Embryonic facial prominence (tissue), 1 donor: Measurements from ENCODE around the gene SPANXN4.

Experiments
- DNase-seq: peaks from one replicate; pipeline ENCODE4 v3.0.0-alpha.2; 2016; ENCODE audit errors: extremely low spot score

SPANXN4 gene

GRCh38 chrX:143025628-143026027 is at the start of gene SPANXN4:
Gene SPANXN4 (plus strand): TSS chrX:143025928. CDS start chrX:143026015, 87 bp downstream.
- no peak for DNase-seq

GRCh38 chrX:142977128-142977914 is 48.4 kb upstream of the SPANXN4 start:
- no peak for DNase-seq

GRCh38 chrX:142978130-142978684 is 47.5 kb upstream of the SPANXN4 start:
- no peak for DNase-seq

GRCh38 chrX:142982679-142983078 is 43.0 kb upstream of the SPANXN4 start:
- no peak for DNase-seq

DNA sequence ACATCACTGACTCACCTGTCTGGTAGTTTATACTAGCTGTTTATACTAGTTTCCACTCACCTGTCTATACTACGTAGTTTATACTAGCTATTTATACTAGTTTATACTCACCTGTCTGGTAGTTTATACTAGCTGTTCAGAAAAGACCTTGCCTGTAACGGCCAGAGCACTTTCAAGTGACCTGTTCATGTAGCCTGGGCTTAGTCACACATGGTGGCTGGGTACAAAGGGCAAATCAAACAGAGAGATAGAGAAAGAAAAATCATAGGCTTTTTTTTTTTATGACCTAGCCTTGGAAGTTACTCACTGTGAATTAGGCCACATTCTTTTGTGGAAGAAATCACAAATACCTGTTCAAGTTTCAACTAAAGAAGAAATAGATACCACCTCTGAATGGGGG is 30.7 kb upstream of the SPANXN4 start:
- no peak for DNase-seq

- DNase-seq = no peak
Measured at GRCh38 chrX:142998447-142999198, 27.1 kb upstream of the SPANXN4 start.

GRCh38 chrX:142999199-142999701 is 26.5 kb upstream of the SPANXN4 start:
- DNase-seq = no peak

DNA sequence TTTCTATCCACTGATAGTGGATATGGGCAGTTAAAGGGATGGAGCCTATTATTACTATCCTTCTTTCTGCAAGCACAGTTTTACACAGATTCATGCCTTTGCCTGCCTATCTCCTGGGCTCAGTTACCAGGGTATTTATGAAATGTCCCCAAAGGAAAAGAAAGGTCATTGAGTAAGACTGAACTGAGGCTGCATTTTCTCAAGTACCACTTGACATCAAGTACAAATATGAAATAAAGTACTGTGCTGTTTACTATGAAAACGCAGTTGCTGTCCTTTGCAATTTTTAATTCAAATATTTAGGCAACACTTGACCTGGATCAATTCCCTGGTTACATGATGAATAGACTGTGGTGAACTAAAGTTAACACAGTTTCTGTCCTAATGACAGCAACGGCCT is 23.5 kb upstream of the SPANXN4 start:
- DNase-seq = no peak

- DNase-seq = no peak
Measured at GRCh38 chrX:143017272-143017671, 8.5 kb upstream of the SPANXN4 start.

GRCh38 chrX:143027275-143027674 is 1.5 kb downstream of the SPANXN4 start:
- DNase-seq = no peak

DNA sequence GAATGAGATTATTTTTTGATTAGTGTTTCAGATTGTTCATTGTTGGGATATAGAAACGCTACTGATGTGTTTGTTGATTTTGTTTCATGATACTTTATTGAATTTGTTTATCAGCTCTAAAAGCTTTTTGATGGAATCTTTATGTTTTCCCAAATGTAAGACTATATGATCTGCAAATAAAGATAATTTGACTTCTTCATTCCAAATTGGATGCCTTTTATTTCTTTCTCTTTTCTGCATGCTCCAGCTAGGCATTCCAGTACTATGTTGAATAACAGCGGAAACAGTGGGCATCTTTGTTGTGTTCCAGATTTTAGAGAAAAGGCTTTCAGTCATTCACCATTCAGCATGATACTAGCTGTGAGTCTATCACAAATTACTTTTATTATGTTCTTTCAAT is 21.8 kb downstream of the SPANXN4 start:
- DNase-seq = no peak

DNA sequence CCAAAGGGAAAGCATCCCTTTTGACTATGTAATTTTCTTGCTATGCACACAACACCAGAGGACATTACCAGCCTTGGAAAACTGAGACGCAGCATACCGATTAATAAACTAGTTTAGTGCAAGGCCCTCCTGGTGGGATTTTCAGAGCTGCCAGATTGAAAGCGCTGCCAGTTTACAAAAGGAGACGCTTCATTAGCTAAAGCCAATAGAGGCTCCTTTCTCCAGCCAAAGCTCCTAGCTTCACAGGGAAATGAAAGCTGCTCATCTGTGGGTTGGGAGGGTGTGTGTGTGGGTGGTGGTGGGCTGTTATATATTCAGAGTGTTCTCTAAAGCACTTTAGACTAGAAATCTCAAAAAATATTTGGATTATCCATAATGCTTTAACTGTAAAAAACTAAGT is 32.4 kb downstream of the SPANXN4 start:
- DNase-seq = no peak

GRCh38 chrX:143081231-143081630 is 55.5 kb downstream of the SPANXN4 start:
- DNase-seq = no peak

DNA sequence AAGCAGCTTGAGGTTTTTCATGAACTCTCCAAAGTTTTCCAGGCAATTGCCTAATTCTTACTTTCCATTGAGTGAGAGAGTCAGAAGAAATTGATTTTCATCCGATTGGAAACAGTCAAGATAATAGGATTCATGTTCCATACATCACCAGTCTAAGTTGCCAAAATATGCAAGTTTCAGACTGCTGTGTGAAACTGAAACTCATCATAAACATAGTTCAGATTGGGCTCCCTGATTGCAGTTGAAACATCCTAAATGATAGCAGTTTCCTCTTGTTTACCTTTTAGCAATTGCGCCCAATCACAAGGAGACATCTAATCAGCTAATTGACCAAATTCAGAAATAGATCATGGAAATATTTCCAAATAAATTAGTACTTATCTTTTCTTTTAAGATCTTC is 56.8 kb downstream of the SPANXN4 start:
- DNase-seq = no peak
